Measurements from ENCODE around the gene RMND5B. TPM values are rescaled to one million over a fixed set of nuclear protein-coding genes. Genes with fewer than 3 reads are reported as not detected.

RMND5B gene
- total RNA-seq, 1 experiment from 2014 or later: 24.1 TPM

DNA sequence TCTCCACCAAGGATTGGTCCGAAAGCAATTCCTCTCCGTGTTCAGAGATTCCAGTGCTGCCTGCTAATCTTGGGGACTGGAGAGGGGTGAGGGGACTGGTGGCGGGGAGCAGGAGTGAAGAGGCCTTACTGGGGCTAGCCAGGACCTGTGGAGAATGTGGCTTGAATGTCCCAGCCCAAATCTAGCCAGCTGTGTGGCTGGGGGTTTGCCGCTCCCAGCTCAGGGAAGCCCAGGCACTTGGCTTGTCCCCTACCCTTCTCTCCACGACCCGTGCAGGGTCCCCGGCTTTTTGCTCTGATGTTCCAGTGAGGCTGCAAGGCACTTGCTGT lies 15.0 kb upstream of the RMND5B start:
- DNase-seq (ENCODE audit: low read depth, low spot score) (no peak), ATAC-seq (no peak)
- H3K4me1 ChIP-seq (ENCODE audit: control insufficient read depth in 1 of 2, insufficient read depth in 2 of 2, low read length in 2 of 2): peaks cover 13 to 27% of the 10 kb centered on the region in 2 experiments
- H3K27ac ChIP-seq (ENCODE audit: low read depth, low read length): no peak overlapping the region
- no peaks in the 10 kb centered on the region for H3K9me3 ChIP-seq (ENCODE audit: control insufficient read depth in 1 of 2, insufficient read depth in 1 of 2, low read depth in 1 of 2, low read length in 2 of 2)
- no peak overlapping the region for H3K9ac ChIP-seq (ENCODE audit: low read length)
- no peak overlapping the region for H3K4me3 ChIP-seq (replicated peaks in 1 of 2; ENCODE audit: low read depth in 1 of 2, low read length in 2 of 2)
- no TSS peak for BruUV-seq (replicated peaks)
- no peaks in the 10 kb centered on the region for H3K9me2 ChIP-seq (ENCODE audit: insufficient read depth)
- intact Hi-C loops (cut with micrococcal nuclease): no loop called here
- peaks cover 13% of the 10 kb centered on the region; the same call in 1 of the 2 replicates for H3K79me2 ChIP-seq (ENCODE audit: insufficient read depth, low read length)
- TF ChIP-seq ZFX (IDR thresholded peaks at IDR 0.05) (no peak), CTCF (IDR thresholded peaks at IDR 0.05 in 2 of 3, conservative IDR thresholded peaks at IDR 0.05 in 1 of 3; ENCODE audit: borderline replicate concordance in 1 of 3, insufficient read depth in 1 of 3, low read depth in 2 of 3, low read length in 2 of 3) (no peak), EZH2phosphoT487 (IDR thresholded peaks at IDR 0.05; ENCODE audit: borderline replicate concordance) (no peak), CEBPB (IDR thresholded peaks at IDR 0.05; ENCODE audit: low read depth) (no peak), EGR1 (IDR thresholded peaks at IDR 0.05; ENCODE audit: low read depth) (no peak), JUND (IDR thresholded peaks at IDR 0.05) (no peak), SP1 (IDR thresholded peaks at IDR 0.05; ENCODE audit: low read depth) (no peak), REST (IDR thresholded peaks at IDR 0.05; ENCODE audit: low read depth) (no peak), SRF (IDR thresholded peaks at IDR 0.05; ENCODE audit: low read depth) (no peak), SIN3A (IDR thresholded peaks at IDR 0.05; ENCODE audit: low read depth) (no peak), MAX (IDR thresholded peaks at IDR 0.05) (no peak), POLR2AphosphoS5 (IDR thresholded peaks at IDR 0.05; ENCODE audit: low read depth, low read length) (no peak), YY1 (IDR thresholded peaks at IDR 0.05; ENCODE audit: extremely low read depth, insufficient replicate concordance, low read depth, low read length) (no peak), EZH2 (IDR thresholded peaks at IDR 0.05) (no peak), TCF7L2 (IDR thresholded peaks at IDR 0.05; ENCODE audit: borderline replicate concordance, extremely low read depth, insufficient read depth, insufficient read length) (no peak), FOSL1 (IDR thresholded peaks at IDR 0.05; ENCODE audit: low read depth) (no peak), ELF1 (IDR thresholded peaks at IDR 0.05; ENCODE audit: borderline replicate concordance, low read depth) (no peak)
- TF ChIP-seq, protein P1, sequence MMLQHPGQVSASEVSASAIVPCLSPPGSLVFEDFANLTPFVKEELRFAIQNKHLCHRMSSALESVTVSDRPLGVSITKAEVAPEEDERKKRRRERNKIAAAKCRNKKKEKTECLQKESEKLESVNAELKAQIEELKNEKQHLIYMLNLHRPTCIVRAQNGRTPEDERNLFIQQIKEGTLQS (IDR thresholded peaks at IDR 0.05): no peak
- TF ChIP-seq, protein P2, sequence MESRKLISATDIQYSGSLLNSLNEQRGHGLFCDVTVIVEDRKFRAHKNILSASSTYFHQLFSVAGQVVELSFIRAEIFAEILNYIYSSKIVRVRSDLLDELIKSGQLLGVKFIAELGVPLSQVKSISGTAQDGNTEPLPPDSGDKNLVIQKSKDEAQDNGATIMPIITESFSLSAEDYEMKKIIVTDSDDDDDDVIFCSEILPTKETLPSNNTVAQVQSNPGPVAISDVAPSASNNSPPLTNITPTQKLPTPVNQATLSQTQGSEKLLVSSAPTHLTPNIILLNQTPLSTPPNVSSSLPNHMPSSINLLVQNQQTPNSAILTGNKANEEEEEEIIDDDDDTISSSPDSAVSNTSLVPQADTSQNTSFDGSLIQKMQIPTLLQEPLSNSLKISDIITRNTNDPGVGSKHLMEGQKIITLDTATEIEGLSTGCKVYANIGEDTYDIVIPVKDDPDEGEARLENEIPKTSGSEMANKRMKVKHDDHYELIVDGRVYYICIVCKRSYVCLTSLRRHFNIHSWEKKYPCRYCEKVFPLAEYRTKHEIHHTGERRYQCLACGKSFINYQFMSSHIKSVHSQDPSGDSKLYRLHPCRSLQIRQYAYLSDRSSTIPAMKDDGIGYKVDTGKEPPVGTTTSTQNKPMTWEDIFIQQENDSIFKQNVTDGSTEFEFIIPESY (IDR thresholded peaks at IDR 0.05; ENCODE audit: extremely low read depth, insufficient replicate concordance, low read length): no peak
- no peak overlapping the region for H3K4me2 ChIP-seq (ENCODE audit: low read length)
- no peaks in the 10 kb centered on the region for H3K27me3 ChIP-seq (ENCODE audit: insufficient read depth, low read length)
- no peaks in the 10 kb centered on the region for H3K36me3 ChIP-seq (ENCODE audit: control insufficient read depth in 1 of 2, insufficient read depth in 2 of 2, low read length in 2 of 2)
- POLR2A ChIA-PET: no interaction called here
- RAD21 ChIA-PET (ENCODE audit: low non-redundant PET in 1 of 2, low total read pairs in 2 of 2, uncharacterized antibody in 2 of 2, unreplicated experiment in 2 of 2): interaction anchor here in 1 of 2 experiments (0.6 kb wide), 1 partner anchor 40 kb away, joined by 4 read pairs; no protein-coding TSS in a partner anchor
- no peak overlapping the region for H2AFZ ChIP-seq (ENCODE audit: low read depth, low read length, poor library complexity, severe bottlenecking)
- H4K20me1 ChIP-seq (ENCODE audit: insufficient read depth): no peaks in the 10 kb centered on the region
- CTCF ChIA-PET: no interaction called here

All from HCT116 (cell line).